D341Med (cell line): Measurements from ENCODE around the gene SNPH.

ENCODE experiments used
- DNase-seq: peaks from one replicate; pipeline ENCODE4 v3.0.0; 2012; ENCODE audit warnings: low spot score

SNPH gene

GRCh38 chr20:1265226-1265915 is 723 bp upstream of the SNPH start:
- no peak for DNase-seq

GRCh38 chr20:1265916-1266166 is 253 bp upstream of the SNPH start:
- DNase-seq: no peak

GRCh38 chr20:1267161-1267560 is 1.1 kb downstream of the SNPH start:
- no peak for DNase-seq

- DNase-seq: no peak
Observed at GRCh38 chr20:1267809-1268374, 1.8 kb downstream of the SNPH start.

DNA sequence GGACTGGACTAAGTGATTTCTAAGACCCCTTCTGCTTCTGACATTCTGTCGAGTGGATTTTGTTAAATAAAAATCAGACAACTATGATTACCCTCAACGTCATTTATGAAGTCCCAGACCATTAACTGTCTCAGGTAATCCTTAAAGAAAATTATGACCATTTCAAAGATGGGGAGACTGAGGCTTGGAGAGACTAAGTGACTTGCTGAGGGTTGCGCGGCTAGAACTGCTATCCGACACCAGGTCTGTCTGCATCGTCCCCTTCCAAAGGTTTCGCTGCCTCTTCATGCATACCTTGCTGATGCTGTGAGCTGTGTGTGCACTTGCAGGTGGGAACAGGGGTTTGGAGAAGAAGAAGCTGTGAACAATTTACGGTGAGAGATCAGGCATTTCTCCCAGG is 3.1 kb downstream of the SNPH start:
- DNase-seq: no peak

DNA sequence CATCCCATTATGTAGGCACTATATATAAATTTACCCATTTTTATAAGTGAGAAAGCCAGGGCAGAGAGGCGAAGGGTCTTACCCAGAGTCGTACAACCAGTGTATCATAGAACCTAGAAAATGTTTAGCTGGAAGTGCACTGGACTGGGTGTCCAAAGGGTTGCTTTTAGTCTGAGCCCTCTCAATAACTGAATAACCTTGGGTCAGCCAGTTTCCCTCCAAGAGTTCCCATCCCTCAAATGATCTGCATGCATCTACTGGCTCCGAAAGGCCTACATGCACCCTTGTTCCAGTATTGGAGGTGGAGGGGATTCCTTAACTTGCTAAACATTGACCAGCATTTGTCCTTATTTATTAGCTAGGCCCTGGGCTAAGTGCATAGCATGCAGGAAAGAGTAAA is 3.8 kb downstream of the SNPH start:
- DNase-seq: no peak

GRCh38 chr20:1272368-1273100 is 6.4 kb downstream of the SNPH start:
- DNase-seq: no peak

DNA sequence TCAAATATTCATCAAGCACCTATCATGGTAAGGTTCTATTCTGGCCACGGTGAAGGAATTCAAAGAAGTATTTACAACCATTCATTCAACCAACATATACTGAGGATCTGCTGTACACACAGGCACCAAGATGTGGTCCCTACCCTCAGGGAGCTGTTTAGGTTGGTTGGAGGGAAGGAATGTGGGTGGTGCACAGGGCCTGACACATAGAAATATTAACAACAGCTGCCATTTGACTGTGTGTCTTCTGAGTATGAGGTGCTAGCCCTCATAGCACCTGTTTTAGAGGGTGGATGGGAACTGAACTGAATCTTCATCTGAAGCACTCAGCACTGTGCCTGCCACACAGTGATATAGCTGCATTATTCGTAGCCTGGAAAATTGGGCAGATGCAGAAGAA is 7.3 kb downstream of the SNPH start:
- no peak for DNase-seq

DNA sequence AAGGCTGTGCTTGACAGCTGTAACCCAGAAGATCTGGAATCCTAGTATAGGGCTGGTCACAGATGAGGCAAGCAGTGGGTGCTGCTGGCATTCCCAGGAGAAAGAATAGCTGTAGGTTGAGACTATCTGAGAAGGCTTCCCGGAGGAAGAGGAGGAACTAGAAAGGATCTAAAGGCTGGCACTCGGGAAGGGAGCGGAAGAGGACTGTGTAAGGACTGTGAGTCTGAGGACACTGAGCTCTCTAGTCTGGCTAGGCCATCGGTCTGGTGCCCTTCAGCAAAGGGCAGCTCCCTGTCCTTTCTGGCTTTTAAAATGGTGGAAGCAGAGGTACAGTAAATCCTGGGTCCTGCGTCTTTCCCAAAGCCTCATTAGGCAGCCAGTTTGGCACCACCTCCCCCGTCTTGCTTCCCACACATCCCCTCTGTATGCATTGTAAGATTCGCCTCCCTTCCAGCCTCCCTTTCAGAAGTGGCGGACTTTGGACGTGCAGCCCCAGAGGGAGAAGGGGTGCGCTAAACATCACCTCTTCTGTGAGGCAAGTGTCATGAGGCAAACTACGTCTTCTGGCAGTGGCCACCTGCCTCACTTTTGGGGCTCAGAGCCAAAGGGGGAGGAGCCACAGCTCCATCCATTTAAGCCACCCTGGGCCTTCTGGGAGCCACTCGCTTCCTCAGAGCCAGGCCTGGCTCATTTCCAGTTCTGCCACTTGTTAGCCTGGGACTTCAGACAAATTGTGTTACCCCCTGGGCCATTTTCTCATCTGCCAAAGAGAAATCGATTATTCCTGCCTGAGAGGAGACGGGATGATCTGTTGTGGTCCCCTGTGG is 8.6 kb downstream of the SNPH start:
- no peak for DNase-seq

DNA sequence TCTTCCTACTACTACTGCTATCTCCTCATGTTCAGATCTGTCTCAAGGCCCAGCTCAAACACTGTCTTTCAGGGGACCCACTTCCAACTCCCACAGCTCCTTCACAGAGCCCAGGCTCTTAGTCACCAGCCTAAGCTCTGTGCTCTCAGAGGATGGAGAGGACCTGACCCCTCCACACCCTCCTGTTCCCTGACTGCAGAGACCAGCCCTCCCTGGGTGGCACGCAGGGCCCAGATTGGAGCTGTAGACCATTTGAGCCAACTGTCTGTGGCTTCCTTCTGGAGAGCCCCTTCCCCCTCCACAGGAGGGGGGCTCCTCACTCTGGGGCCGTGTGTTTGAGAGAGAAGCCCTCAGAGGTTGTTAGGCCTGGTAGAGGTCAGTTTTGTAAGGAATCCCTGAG is 9.8 kb downstream of the SNPH start:
- no peak for DNase-seq

DNA sequence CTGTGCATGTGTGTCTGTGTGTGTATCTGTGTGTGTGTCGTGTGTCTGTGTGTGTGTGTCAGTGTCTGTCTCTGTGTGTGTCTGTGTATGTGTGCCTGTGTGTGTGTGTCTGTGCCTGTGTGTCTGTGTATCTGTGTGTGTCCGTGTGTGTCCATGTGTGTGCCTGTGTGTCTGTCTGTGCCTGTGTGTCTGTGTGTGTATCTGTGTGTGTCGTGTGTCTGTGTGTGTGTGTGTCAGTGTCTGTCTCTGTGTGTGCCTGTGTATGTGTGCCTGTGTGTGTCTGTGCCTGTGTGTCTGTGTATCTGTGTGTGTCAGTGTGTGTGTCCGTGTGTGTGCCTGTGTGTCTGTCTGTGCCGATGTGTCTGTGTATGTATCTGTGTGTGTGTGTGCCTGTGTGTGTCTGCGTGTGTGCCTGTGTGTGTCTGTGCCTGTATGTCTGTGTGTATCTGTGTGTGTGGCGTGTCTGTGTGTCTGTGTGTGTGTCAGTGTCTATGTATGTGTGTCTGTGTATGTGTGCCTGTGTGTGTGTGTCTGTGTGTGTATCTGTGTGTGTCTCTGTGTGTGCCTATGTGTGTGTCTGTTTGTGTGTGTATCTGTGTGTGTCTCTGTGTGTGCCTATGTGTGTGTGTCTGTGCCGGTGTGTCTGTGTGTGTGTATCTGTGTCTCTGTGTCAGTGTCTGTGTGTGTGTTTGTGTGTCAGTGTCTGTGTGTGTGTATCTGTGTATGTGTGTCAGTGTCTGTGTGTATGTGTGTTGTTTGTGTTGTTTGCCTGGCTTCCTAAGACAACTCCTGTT is 11.6 kb downstream of the SNPH start:
- DNase-seq: no peak

DNA sequence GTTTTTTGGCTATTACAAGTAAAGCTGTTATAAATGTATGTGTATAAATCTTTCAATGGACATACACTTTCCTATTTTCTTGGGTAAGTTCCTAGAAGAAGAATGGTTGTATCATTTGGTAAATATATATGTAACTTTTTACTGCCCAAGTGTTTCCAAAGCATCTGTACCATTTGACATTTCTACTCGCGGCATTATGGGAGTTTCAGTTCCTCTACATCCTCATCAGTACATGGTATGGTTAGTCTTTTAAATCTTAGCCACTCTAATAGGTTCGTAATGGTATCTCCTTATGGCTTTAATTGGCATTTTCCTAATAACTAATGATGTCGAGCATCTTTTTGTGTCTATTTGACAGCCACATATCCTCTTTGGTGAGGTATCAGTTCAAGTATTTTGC is 12.9 kb downstream of the SNPH start:
- DNase-seq: no peak

GRCh38 chr20:1280195-1281102 is 14.4 kb downstream of the SNPH start:
- no peak for DNase-seq

DNA sequence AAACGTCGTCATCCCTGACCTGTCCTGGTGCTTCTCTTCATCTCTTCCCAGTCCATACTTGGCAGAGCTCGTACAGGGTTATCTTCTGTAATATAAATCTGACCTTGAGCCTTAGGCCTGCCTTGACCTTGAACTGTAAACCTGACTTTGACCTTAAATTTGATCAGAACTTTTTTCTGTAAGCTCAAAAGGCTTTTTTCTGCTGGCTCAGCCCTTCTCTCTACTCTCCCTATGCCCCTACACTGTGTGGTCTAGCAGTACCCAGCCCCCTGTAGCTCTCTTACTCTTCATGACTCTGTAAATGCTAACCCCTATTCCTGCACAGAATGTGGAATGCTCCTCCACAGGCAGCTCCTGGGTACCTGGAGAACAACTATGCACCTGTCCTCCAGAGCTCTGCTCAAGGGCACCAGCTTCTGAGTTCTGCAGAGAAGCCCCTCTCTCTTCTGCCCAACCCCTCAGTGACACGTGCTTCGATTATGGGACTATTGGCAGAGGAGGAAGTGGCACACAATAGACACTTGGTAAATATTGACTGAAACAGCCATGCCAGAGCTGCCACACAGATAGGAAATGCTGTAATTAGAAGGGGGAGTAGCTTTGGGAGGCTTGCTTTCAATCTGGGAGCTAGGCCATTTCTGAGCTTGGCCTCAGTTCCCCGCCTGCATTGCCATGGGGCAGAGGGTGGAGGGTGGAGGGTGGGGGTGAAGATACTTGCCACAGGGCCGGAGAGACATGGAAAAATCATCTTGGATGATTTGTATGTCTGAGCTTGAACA is 15.4 kb downstream of the SNPH start:
- DNase-seq: no peak

DNA sequence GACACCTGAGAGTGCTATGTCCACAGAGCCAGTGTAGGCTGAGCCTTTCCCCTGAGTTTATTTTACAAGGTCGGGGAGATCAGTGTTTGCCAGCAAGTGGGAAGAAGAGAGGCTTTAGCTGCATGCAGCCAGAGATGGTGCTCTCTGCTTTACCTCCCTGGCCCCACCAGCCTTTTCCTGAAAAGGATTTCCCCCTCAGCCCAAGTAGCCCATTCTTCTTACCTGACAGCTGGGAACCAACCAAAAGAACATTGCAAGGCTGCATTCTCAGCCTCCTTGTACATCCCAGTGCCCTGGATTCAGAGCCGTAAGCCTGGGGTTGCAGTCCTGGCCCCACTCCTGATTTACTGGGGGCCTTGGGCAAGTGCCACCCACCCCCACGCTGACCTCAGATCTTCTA is 16.9 kb downstream of the SNPH start:
- no peak for DNase-seq

GRCh38 chr20:1283522-1284510 is 17.7 kb downstream of the SNPH start:
- no peak for DNase-seq

GRCh38 chr20:1286267-1287024 is 20.4 kb downstream of the SNPH start:
- no peak for DNase-seq

DNA sequence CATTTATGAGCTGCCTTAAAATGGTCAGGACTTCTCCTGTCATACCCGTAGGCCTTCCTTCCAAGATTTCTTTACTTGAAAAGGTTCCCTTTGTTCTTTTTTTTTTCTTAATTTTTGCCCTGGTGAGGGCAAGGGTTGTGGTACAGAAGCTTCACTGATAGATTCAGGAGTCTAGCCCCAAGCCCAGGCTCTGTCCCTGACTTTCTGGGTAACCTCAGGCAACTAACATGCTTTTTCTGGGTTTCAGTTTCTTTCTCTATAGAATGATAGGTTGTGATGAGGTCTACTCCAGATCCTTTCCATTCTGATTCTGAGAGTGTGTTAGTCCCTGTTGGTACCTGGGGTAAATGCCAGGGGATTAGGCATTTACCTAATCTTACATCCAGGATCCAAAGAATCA is 21.2 kb downstream of the SNPH start:
- DNase-seq: no peak
